Breast epithelium (tissue), 3 donors: ENCODE results near the gene NINJ2.

Experiments
- CTCF ChIP-seq, 3 donors: fragments of 450-650 bp; IDR thresholded peaks; one replicate each; pipeline ENCODE4 v1.5.1; 2016 to 2017; ENCODE audit warnings: antibody characterized with exemption in 3 of 3, mild to moderate bottlenecking in 3 of 3, moderate library complexity in 3 of 3
- POLR2A ChIP-seq: fragments of 450-650 bp; IDR thresholded peaks from one replicate; pipeline ENCODE4 v1.6.1; 2016; ENCODE audit warnings: antibody characterized with exemption, mild to moderate bottlenecking, moderate library complexity
- POLR2AphosphoS5 ChIP-seq, 3 donors: sonication (generic); formaldehyde crosslinking; IDR thresholded peaks; one replicate each; pipeline ENCODE4 v1.6.1; 2017; ENCODE audit warnings: antibody characterized with exemption in 3 of 3

DNA sequence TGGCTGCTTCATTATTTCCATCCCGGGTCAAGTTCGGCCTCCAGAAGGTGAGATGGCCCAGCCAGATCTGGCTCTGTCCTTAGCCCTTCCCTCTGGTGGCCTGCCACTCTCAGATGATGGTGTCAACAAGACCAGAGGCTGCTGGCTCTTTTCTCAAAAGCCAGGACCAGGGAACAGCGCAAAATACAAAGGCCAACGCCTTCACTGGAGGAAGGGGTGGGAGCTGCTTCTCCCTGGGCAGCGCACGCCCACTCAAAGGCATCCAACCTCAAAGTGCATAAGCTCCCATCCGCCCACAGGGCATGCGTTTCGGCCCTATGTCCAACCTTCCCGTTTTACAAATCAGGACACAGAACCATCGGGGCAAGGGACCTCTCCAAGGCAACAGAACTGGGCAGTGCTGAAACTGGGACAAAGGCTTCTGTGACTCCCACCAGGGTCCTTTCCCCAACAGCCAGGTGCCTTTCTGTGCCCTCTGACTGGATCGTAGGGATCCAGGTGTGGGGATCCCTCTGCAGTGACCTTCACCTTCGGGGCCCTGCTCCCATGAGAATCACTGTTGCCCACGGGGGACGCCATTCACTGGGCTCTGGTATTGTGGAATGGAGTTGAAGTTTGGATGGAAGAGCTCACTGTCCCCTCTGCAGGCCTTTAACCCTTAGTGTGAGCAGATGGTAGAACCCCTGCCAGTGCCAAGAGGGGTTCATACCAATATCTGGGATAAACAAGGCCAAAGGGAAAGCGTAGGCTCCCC lies 76.8 kb downstream of the NINJ2 start:
- TF ChIP-seq POLR2A (no peak), CTCF (IDR thresholded peaks at IDR 0.05) (no peak), POLR2AphosphoS5 (IDR thresholded peaks at IDR 0.05) (no peak)
